ENCODE measurements around the gene GPN3. TPM values are rescaled to one million over a fixed set of nuclear protein-coding genes. Genes with fewer than 3 reads are reported as not detected.
A peak's percentile ranks its signal among the peaks of the same experiment; 100 is the strongest.

GPN3 gene
- total and polyA plus RNA-seq, 10 of the 15 experiments (the other 5 are each of a cell fraction or from before 2014, with no cell fraction given), result 27.1 to 117 (median 53.5) TPM

DNA sequence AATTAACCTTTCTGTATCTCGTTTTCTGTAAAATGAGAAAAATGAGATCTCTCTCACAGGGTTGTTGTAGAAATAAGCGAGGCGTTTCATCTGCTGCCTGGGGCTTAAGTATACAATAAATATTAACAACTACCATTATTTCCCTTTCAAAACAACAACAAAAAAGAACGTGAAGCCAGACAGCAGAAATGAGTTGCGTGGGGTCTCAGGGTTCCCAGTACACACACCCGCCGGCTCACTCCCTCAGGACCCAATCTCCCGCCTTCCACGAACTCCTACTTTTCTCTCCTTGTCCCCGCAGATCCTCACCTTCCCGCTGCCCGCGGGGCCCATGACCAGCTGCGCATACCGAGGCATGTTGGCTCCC, 227 bp downstream of the GPN3 start:
- no peaks in the 10 kb centered on the region for H4K20me1 ChIP-seq (ENCODE audit: control insufficient read depth, insufficient read depth)
- peak overlapping the region; percentile 90 for H2AFZ ChIP-seq (ENCODE audit: control insufficient read depth, low read depth, low read length)
- 0% methylated on average over 15 of the region's 15 CpGs for WGBS (ENCODE audit: insufficient coverage, insufficient replicate concordance, low lambda C conversion rate, missing lambda C conversion rate)
- peak overlapping the region; percentile 73 for H3K4me3 ChIP-seq
- H3K9ac ChIP-seq (ENCODE audit: control insufficient read depth, insufficient read depth, low read length), result peak overlapping the region; percentile 87
- in situ Hi-C loops (cut with MboI) (loop anchor here (5.0 kb wide), 1 partner anchor 134 kb away; no protein-coding TSS in a partner anchor), intact Hi-C loops (cut with micrococcal nuclease; ENCODE audit: unreplicated experiment) (loop anchor here (2.0 to 5.0 kb wide), 3 partner anchors 35 to 229 kb away; partner anchors contain the start of genes RAD9B and VPS29)
- H3K79me2 ChIP-seq (ENCODE audit: control insufficient read depth, insufficient read depth, low read length), result peaks cover 40% of the 10 kb centered on the region
- peak overlapping the region; percentile 43; the same call in 1 of the 2 replicates for H3K4me2 ChIP-seq (ENCODE audit: control insufficient read depth, insufficient read depth)
- ChIA-PET POLR2A (interaction anchor here (0.6 to 3.6 kb wide), 15 partner anchors 10 to 201 kb away, joined by 3 to 43 read pairs (median 5); partner anchors contain the start of genes ARPC3, RAD9B and VPS29), SMC1A (ENCODE audit: uncharacterized antibody, unreplicated experiment) (interaction anchor here (0.6 to 8.2 kb wide), 25 partner anchors 9 to 358 kb away, joined by 3 to 99 read pairs (median 5); partner anchors contain the start of genes ARPC3, RAD9B, TCTN1 and VPS29), RAD21 (ENCODE audit: unreplicated experiment) (interaction anchor here (0.6 to 4.9 kb wide), 25 partner anchors 9 to 366 kb away, joined by 3 to 92 read pairs (median 5); partner anchors contain the start of genes ARPC3, RAD9B and VPS29), CTCF (interaction anchor here (0.7 to 7.6 kb wide), 26 partner anchors 10 to 363 kb away, joined by 3 to 130 read pairs (median 5); partner anchors contain the start of genes ARPC3 and TCTN1)
- H3K27me3 ChIP-seq (replicated peaks in 1 of 2; ENCODE audit: control insufficient read depth in 2 of 2, insufficient read depth in 2 of 2, low read length in 1 of 2), result no peaks in the 10 kb centered on the region
- H3K9me3 ChIP-seq (replicated peaks; ENCODE audit: control insufficient read depth, insufficient read depth, low read length), result no peaks in the 10 kb centered on the region
- ATAC-seq (no peak), DNase-seq (ENCODE audit: low read depth, low spot score) (no peak), FAIRE-seq (no peak)
- H3K36me3 ChIP-seq (ENCODE audit: control insufficient read depth in 2 of 2, insufficient read depth in 2 of 2, low read length in 1 of 2), result no peaks in the 10 kb centered on the region; a peak in 1 of 4 replicates
- no TSS peak for BruUV-seq (replicated peaks)
- TF ChIP-seq ZZZ3 (IDR thresholded peaks at IDR 0.05; ENCODE audit: control insufficient read depth, insufficient read length, low read depth), result no peak
- peak; percentile 87 for TF ChIP-seq POLR2AphosphoS5 (IDR thresholded peaks at IDR 0.05; ENCODE audit: low read length)
- TF ChIP-seq SMAD5 (IDR thresholded peaks at IDR 0.05; ENCODE audit: low read depth), result 0 out of 2 replicates have a peak, but pooled peaks have one; percentile 2
- 0 out of 2 replicates have a peak, but pooled peaks have one; percentile 12 for TF ChIP-seq POLR2AphosphoS2 (IDR thresholded peaks at IDR 0.05; ENCODE audit: low read depth, low read length)
- TF ChIP-seq TCF12 (IDR thresholded peaks at IDR 0.05; ENCODE audit: low read depth, low read length), result 0 out of 2 replicates have a peak, but pooled peaks have one; percentile 42
- no peak; the same call in 1 of the 2 replicates for TF ChIP-seq SIN3A (IDR thresholded peaks at IDR 0.05; ENCODE audit: low read depth, low read length)
- TF ChIP-seq, protein P1, sequence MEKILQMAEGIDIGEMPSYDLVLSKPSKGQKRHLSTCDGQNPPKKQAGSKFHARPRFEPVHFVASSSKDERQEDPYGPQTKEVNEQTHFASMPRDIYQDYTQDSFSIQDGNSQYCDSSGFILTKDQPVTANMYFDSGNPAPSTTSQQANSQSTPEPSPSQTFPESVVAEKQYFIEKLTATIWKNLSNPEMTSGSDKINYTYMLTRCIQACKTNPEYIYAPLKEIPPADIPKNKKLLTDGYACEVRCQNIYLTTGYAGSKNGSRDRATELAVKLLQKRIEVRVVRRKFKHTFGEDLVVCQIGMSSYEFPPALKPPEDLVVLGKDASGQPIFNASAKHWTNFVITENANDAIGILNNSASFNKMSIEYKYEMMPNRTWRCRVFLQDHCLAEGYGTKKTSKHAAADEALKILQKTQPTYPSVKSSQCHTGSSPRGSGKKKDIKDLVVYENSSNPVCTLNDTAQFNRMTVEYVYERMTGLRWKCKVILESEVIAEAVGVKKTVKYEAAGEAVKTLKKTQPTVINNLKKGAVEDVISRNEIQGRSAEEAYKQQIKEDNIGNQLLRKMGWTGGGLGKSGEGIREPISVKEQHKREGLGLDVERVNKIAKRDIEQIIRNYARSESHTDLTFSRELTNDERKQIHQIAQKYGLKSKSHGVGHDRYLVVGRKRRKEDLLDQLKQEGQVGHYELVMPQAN (conservative IDR thresholded peaks at IDR 0.05), result peak; percentile 95
- TF ChIP-seq PAX8 (IDR thresholded peaks at IDR 0.05), result 0 out of 2 replicates have a peak, but pooled peaks have one; percentile 23
- H3K4me1 ChIP-seq (ENCODE audit: control insufficient read depth, insufficient read depth, low read length), result peaks cover 6% of the 10 kb centered on the region
- H3K27ac ChIP-seq (ENCODE audit: control insufficient read depth, insufficient read depth), result peak overlapping the region; percentile 91
